SK-N-SH (cell line): ENCODE measurements around the gene ZNF774. TPM values are rescaled to one million over a fixed set of nuclear protein-coding genes. Genes with fewer than 3 reads are reported as not detected.

ENCODE experiments used
- CTCF ChIA-PET: fragments of 300-600, 350-600 bp; formaldehyde crosslinking; extraction: SDS; loops from one replicate; lab custom pipeline; 2021; lab: Yijun Ruan, JAX
- POLR2A ChIA-PET: fragments of 350-600 bp; sonication (Branson Sonifier 250); formaldehyde crosslinking; extraction: SDS; loops from one replicate; lab custom pipeline; 2020; ENCODE audit warnings: antibody characterized with exemption, inconsistent platforms; lab: Yijun Ruan, JAX
- DNase-seq: peaks from one replicate; pipeline ENCODE4 v3.0.0; 2012
- H2AFZ ChIP-seq: fragments of 200-600 bp; sonication (generic); 2 replicates; pipeline ENCODE4 v1.8.1; 2016; ENCODE audit warnings: antibody characterized with exemption, mild to moderate bottlenecking, low read depth
- H3F3A ChIP-seq: fragments of 200-600 bp; sonication (generic); replicated peaks from 2 replicates; pipeline ENCODE3; 2016; ENCODE audit warnings: antibody characterized with exemption, mild to moderate bottlenecking; ENCODE audit not compliant: insufficient read depth
- H3K27ac ChIP-seq, 2 experiments: fragments of 200-500 bp in 1 of 2; fragments of 200-600 bp in 1 of 2; sonication (Bioruptor generic) in 1 of 2; sonication (generic), shearing (Covaris generic) in 1 of 2; 2 replicates each; pipeline versions ENCODE4 v1.5.1 to v1.6.1; 2014 to 2016; ENCODE audit warnings: low read depth in 2 of 2, inconsistent platforms in 1 of 2, low read length in 1 of 2, mild to moderate bottlenecking in 1 of 2, mixed read lengths in 1 of 2
- H3K27me3 ChIP-seq: fragments of 200-600 bp; sonication (generic), shearing (Covaris generic); 2 replicates; pipeline ENCODE4 v1.6.1; 2016; ENCODE audit warnings: mixed run types; ENCODE audit not compliant: insufficient read depth
- H3K36me3 ChIP-seq, 2 experiments: fragments of 200-500 bp in 1 of 2; fragments of 200-600 bp in 1 of 2; sonication (Bioruptor generic) in 1 of 2; sonication (generic) in 1 of 2; replicated peaks in 1 of 2; 2 replicates each; pipeline versions ENCODE3 to v1.5.1; 2014 to 2016; ENCODE audit warnings: low read length in 1 of 2, mild to moderate bottlenecking in 1 of 2; ENCODE audit not compliant: insufficient read depth in 2 of 2, control insufficient read depth in 1 of 2
- H3K4me1 ChIP-seq, 2 experiments: fragments of 200-500 bp in 1 of 2; fragments of 200-600 bp in 1 of 2; sonication (Bioruptor generic) in 1 of 2; sonication (generic), shearing (Covaris generic) in 1 of 2; 2 replicates each; pipeline versions ENCODE4 v1.5.1 to v1.6.1; 2014 to 2016; ENCODE audit warnings: low read depth in 1 of 2, low read length in 1 of 2, mixed run types in 1 of 2; ENCODE audit not compliant: insufficient read depth in 2 of 2, control insufficient read depth in 1 of 2
- H3K4me2 ChIP-seq: fragments of 200-600 bp; sonication (generic), shearing (Covaris generic); 2 replicates; pipeline ENCODE4 v1.6.1; 2017; ENCODE audit warnings: mixed run types
- H3K4me3 ChIP-seq, 2 experiments: fragments of 200-500 bp in 1 of 2; fragments of 200-600 bp in 1 of 2; sonication (Bioruptor generic) in 1 of 2; sonication (generic), shearing (Covaris generic) in 1 of 2; 2 replicates each; pipeline versions ENCODE4 v1.5.1 to v1.8.1; 2014 to 2016; ENCODE audit warnings: low read depth in 2 of 2, inconsistent platforms in 1 of 2, low read length in 1 of 2, mild to moderate bottlenecking in 1 of 2, mixed read lengths in 1 of 2, moderate library complexity in 1 of 2
- H3K79me2 ChIP-seq: fragments of 200-600 bp; sonication (generic); 2 replicates; pipeline ENCODE4 v1.8.1; 2017; ENCODE audit warnings: mild to moderate bottlenecking; ENCODE audit not compliant: insufficient read depth
- H3K9ac ChIP-seq: fragments of 200-600 bp; sonication (generic); 2 replicates; pipeline ENCODE4 v1.6.1; 2017; ENCODE audit warnings: mixed run types
- H3K9me2 ChIP-seq: fragments of 200-600 bp; sonication (generic); 2 replicates; pipeline ENCODE4 v1.6.1; 2017; ENCODE audit warnings: mixed run types
- H3K9me3 ChIP-seq: fragments of 200-600 bp; sonication (generic); 2 replicates; pipeline ENCODE4 v1.6.1; 2017; ENCODE audit warnings: mixed run types, mild to moderate bottlenecking, moderate library complexity
- H4K20me1 ChIP-seq: fragments of 200-600 bp; sonication (generic); 2 replicates; pipeline ENCODE4 v1.6.1; 2017; ENCODE audit warnings: mild to moderate bottlenecking, mixed run types; ENCODE audit not compliant: insufficient read depth
- CHD2 ChIP-seq: fragments of 150-350 bp; IDR thresholded peaks from 2 replicates; pipeline ENCODE4 v1.6.1; 2018; ENCODE audit warnings: low read length; ENCODE audit not compliant: partially characterized antibody
- EZH2phosphoT487 ChIP-seq: fragments of 200-600 bp; sonication (generic); IDR thresholded peaks from 2 replicates; pipeline ENCODE4 v1.6.1; 2017; ENCODE audit warnings: low read depth, mixed run types, mild to moderate bottlenecking, antibody characterized with exemption, moderate library complexity, borderline replicate concordance
- FOSL2 ChIP-seq: IDR thresholded peaks from 2 replicates; pipeline ENCODE4 v1.4.0; 2012; ENCODE audit warnings: low read depth, mild to moderate bottlenecking, moderate library complexity, borderline replicate concordance
- JUND ChIP-seq: IDR thresholded peaks from 2 replicates; pipeline ENCODE4 v1.4.0; 2012
- MEF2A ChIP-seq: IDR thresholded peaks from 2 replicates; pipeline ENCODE4 v1.4.0; 2012; ENCODE audit warnings: low read depth, borderline replicate concordance
- MXI1 ChIP-seq: IDR thresholded peaks from 2 replicates; pipeline ENCODE4 v1.6.1; 2012; ENCODE audit warnings: mild to moderate bottlenecking, low read depth, low read length, improper control_type of control experiment
- POLR2AphosphoS5 ChIP-seq: IDR thresholded peaks from 2 replicates; pipeline ENCODE4 v1.6.1; 2012; ENCODE audit warnings: low read depth, low read length
- RAD21 ChIP-seq: IDR thresholded peaks from 2 replicates; pipeline ENCODE4 v1.6.1; 2012; ENCODE audit warnings: mild to moderate bottlenecking, low read length
- RCOR1 ChIP-seq: fragments of 150-350 bp; IDR thresholded peaks from 2 replicates; pipeline ENCODE4 v1.6.1; 2017; ENCODE audit warnings: antibody characterized with exemption, low read length
- RXRA ChIP-seq: IDR thresholded peaks from 2 replicates; pipeline ENCODE4 v1.4.0; 2012; ENCODE audit warnings: low read depth, mild to moderate bottlenecking, borderline replicate concordance
- SIN3A ChIP-seq: IDR thresholded peaks from 2 replicates; pipeline ENCODE4 v1.6.1; 2012; ENCODE audit warnings: low read depth, mild to moderate bottlenecking, low read length, moderate library complexity, borderline replicate concordance
- TCF12 ChIP-seq: IDR thresholded peaks from 2 replicates; pipeline ENCODE4 v1.4.0; 2012
- TEAD4 ChIP-seq: IDR thresholded peaks from 2 replicates; pipeline ENCODE4 v1.4.0; 2012; ENCODE audit warnings: mild to moderate bottlenecking, borderline replicate concordance; ENCODE audit not compliant: insufficient read depth
- WGBS: methylation state at CpG from one replicate; pipeline ENCODE4 v1.1.6; 2017; ENCODE audit warnings: low lambda C conversion rate; 5-methylcytosine and 5-hydroxymethylcytosine counted together
- polyA plus RNA-seq, 3 experiments: library from polyadenylated mRNA; depleted of rRNA; stranded (reverse); fragments of >200 nt; gene quantifications; 2 replicates each; pipeline ENCODE4 v1.2.3, GENCODE V29; 2012
- TF ChIP-seq, protein P1 (sequence below): IDR thresholded peaks from 2 replicates; pipeline ENCODE4 v1.4.0; 2012; ENCODE audit warnings: low read depth, borderline replicate concordance
- TF ChIP-seq, protein P2 (sequence below): IDR thresholded peaks from 2 replicates; pipeline ENCODE4 v1.4.0; 2012; ENCODE audit warnings: low read depth, borderline replicate concordance
- TF ChIP-seq, protein P3 (sequence below): IDR thresholded peaks from 2 replicates; pipeline ENCODE4; 2012
- TF ChIP-seq, protein P4 (sequence below): fragments of 150-350 bp; IDR thresholded peaks from 2 replicates; pipeline ENCODE4 v1.6.1; 2017; ENCODE audit warnings: antibody characterized with exemption, low read length, low read depth, borderline replicate concordance

Gene ZNF774
- polyA plus RNA-seq, 1 of the 3 experiments (the other 2 are of a cell fraction), result 1.8 TPM

DNA sequence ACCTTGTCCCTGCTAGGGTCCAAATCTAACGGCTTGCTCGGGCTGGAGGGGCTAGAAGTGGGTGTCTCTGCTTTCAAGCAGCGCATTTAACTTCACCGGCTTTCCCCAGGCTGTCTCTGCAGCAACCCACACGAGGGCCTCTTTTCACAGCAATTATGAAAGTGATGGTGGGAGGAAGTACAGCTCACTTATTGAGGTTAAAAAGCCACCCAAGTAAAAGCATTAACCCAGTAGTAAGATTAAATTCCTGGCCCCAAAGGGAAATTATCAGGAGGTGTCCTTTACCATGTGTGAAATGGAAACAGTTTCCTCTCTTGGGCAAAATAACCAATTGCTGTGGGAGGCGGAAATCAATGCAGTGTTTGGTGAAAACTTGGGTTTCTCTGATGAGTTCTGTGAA lies 45.5 kb upstream of the ZNF774 start (continued):
- TF ChIP-seq, protein P1, sequence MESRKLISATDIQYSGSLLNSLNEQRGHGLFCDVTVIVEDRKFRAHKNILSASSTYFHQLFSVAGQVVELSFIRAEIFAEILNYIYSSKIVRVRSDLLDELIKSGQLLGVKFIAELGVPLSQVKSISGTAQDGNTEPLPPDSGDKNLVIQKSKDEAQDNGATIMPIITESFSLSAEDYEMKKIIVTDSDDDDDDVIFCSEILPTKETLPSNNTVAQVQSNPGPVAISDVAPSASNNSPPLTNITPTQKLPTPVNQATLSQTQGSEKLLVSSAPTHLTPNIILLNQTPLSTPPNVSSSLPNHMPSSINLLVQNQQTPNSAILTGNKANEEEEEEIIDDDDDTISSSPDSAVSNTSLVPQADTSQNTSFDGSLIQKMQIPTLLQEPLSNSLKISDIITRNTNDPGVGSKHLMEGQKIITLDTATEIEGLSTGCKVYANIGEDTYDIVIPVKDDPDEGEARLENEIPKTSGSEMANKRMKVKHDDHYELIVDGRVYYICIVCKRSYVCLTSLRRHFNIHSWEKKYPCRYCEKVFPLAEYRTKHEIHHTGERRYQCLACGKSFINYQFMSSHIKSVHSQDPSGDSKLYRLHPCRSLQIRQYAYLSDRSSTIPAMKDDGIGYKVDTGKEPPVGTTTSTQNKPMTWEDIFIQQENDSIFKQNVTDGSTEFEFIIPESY, result no peak

DNA sequence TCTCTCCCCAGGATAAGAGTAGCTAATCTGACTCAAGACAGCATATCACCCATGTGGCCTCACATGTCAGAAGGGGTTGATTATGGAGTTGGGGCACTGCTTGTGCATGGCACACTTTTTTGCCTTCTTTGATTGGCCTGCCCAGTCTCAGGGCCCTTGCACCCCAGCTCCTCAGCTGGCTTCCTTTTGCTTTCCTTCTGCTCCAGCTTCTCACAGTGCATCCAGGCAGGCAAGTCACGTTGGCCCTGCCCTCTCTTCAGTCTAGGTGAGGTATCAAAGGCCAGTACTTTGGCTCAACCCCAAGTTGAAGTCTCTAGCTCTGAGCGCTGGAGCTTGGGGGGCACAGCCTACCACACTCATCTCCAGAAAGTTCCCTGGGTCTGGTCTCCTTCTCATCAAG lies 44.4 kb upstream of the ZNF774 start:
- Histone ChIP-seq H3K9me2 (no peaks in the 10 kb centered on the region), H3K27ac (no peak overlapping the region), H4K20me1 (no peaks in the 10 kb centered on the region), H3K9ac (no peak overlapping the region), H3K4me2 (no peak overlapping the region), H3K9me3 (no peaks in the 10 kb centered on the region), H3K4me3 (no peak overlapping the region), H3F3A (no peaks in the 10 kb centered on the region), H2AFZ (no peak overlapping the region), H3K36me3 (no peaks in the 10 kb centered on the region), H3K27me3 (no peaks in the 10 kb centered on the region), H3K4me1 (no peaks in the 10 kb centered on the region), H3K79me2 (no peaks in the 10 kb centered on the region)
- TF ChIP-seq TCF12, result no peak
- TF ChIP-seq, protein P2, sequence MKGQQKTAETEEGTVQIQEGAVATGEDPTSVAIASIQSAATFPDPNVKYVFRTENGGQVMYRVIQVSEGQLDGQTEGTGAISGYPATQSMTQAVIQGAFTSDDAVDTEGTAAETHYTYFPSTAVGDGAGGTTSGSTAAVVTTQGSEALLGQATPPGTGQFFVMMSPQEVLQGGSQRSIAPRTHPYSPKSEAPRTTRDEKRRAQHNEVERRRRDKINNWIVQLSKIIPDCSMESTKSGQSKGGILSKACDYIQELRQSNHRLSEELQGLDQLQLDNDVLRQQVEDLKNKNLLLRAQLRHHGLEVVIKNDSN, result no peak
- no peak for TF ChIP-seq EZH2phosphoT487
- TF ChIP-seq, protein P3, sequence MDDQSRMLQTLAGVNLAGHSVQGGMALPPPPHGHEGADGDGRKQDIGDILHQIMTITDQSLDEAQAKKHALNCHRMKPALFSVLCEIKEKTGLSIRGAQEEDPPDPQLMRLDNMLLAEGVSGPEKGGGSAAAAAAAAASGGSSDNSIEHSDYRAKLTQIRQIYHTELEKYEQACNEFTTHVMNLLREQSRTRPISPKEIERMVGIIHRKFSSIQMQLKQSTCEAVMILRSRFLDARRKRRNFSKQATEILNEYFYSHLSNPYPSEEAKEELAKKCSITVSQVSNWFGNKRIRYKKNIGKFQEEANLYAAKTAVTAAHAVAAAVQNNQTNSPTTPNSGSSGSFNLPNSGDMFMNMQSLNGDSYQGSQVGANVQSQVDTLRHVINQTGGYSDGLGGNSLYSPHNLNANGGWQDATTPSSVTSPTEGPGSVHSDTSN, result no peak
- no peak for TF ChIP-seq RCOR1
- TF ChIP-seq TEAD4, result no peak
- TF ChIP-seq SIN3A, result no peak
- TF ChIP-seq RXRA, result no peak
- no peak for TF ChIP-seq FOSL2
- TF ChIP-seq MXI1, result no peak
- TF ChIP-seq MEF2A, result no peak
- TF ChIP-seq JUND, result no peak
- no peak for TF ChIP-seq POLR2AphosphoS5
- TF ChIP-seq RAD21, result no peak
- TF ChIP-seq, protein P4, sequence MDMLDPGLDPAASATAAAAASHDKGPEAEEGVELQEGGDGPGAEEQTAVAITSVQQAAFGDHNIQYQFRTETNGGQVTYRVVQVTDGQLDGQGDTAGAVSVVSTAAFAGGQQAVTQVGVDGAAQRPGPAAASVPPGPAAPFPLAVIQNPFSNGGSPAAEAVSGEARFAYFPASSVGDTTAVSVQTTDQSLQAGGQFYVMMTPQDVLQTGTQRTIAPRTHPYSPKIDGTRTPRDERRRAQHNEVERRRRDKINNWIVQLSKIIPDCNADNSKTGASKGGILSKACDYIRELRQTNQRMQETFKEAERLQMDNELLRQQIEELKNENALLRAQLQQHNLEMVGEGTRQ, result no peak
- TF ChIP-seq, protein P1, result no peak
- TF ChIP-seq CHD2, result no peak
- WGBS, result 71% methylated on average over 2 of the region's 2 CpGs
- CTCF ChIA-PET, result interaction anchor here (0.6 to 6.1 kb wide), 3 partner anchors 12 to 230 kb away, joined by 3 to 41 read pairs (median 15); no protein-coding TSS in a partner anchor
- no peak for DNase-seq
- POLR2A ChIA-PET, result no interaction called here
